Measurements from ENCODE around the gene MRPL21. TPM values are rescaled to one million over a fixed set of nuclear protein-coding genes. Genes with fewer than 3 reads are reported as not detected.
A peak's percentile ranks its signal among the peaks of the same experiment; 100 is the strongest.
"Not testable (repeated sequence)": the region's sequence is repeated elsewhere in the genome, so short reads cannot be mapped to it uniquely, and the experiment has no call there.

The MRPL21 gene
- polyA plus RNA-seq, 4 donors, result 46.3 to 84.7 (median 68.4) TPM

DNA sequence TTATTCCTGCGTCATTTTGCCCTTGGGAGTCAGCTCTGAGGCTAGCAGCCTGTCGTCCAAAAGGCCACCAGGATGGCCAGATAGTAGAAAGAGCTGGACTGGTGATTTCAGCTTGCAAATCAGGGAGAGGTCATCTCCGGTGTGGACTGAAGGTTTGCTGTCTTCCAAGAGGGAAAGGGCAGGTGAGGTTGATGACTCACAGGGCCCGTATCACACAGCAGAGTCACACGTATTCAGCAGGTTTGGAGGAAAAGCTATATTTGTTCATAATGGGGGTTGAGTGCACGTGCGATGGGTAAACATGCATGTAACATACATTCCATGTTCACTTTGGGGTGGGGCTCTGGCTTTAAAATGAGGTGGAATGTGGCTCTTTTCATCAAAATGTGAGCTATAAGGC lies 25.6 kb downstream of the MRPL21 start:
- no peak for DNase-seq (ENCODE audit: low read depth in 4 of 4, low spot score in 3 of 4)

DNA sequence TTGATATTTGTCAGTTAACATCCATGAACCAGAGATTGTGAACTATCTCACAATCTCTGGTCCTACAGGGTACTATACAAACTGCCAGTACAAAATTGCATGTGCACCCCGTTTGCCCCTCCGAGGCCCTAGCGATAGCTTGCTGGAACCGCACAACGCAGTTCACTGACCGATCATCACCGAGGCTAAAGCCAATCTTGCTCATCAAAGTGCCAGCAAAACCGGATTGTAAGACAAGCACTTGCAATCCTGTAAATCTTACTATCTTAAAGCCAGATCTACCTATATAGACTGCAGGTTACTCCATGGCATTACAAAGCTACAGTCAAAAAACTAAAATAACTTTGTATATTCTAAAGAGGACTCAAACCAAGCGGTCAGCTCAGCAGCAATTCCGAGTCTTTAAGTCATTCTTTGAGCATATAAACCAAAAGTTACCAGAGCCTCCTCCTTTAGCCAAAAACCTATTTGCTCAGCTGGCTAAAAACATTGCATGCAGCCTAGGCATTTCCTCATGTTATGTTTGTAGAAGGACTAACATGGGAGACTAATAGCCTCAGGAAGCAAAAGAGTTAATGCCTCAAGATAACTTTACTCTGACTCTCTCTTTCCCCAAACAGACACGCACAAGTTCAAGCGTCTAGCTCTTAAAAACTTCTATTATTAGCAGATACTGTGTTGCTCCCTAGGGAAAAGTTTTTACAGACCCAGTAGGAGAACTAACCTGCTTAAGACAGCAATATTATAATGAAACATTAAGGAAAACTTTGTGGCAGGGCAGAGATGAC lies 31.2 kb downstream of the MRPL21 start:
- no peak for DNase-seq (ENCODE audit: low read depth in 4 of 4, low spot score in 3 of 4)

DNA sequence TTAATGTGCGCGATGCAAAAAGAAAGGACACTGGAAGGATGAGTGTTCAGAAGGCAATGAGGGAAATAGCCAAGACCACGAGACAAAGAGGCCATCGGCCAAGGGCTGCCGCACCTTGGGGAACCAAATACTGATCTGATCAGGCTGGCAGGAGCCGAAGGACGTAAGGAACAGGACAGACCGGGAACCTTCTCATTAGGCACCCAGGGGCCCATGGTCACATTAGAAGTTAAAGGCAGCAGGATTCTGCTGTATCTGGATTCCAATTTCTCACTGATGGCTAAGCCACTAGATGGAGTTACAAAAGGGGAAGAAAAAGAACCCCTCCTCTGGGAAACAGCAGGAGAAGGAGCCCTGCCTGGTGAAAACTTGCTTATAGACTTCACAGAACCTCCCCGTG lies 33.2 kb downstream of the MRPL21 start:
- DNase-seq (ENCODE audit: low read depth in 4 of 4, low spot score in 3 of 4), result peak in 1 of 4 donors; percentile 16

DNA sequence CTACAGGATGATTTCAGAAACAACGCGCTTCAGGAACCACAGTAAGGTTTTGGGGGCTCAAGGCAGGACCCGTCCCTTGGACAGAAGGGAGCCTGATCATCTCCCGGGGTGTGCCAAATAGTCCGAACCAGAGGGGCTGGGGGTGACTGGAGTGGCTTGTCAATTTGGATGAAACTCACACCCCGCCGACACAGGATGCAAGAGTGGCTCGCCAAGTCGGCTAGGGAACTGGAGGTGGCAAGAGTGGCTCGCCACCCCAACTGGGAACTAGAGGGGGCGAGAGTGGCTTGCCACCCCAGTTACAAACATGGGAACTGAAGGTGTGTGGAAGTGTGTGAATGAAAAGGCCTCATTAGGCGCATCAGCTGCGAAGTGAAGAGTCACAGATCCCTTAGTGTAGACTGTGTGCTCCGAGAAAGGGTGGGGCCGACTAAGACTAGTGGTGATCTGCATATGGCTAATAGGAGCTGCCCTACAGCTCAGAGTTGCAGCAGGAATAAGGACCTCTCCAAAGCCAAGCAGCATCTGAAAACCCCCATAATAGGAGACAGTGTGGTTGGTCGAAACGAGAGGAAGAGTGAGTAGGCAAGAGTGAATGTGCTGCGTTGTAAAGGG lies 35.3 kb downstream of the MRPL21 start:
- DNase-seq (ENCODE audit: low read depth in 4 of 4, low spot score in 3 of 4), result no peak

- DNase-seq (ENCODE audit: low read depth in 4 of 4, low spot score in 3 of 4), result no peak
These were observed 36.6 kb downstream of the MRPL21 start for GRCh38 chr11:68867066-68867465.

- DNase-seq (ENCODE audit: low read depth in 4 of 4, low spot score in 3 of 4), result no peak
These were observed 38.4 kb downstream of the MRPL21 start for GRCh38 chr11:68865241-68865640.

- no peak for DNase-seq (ENCODE audit: low read depth in 4 of 4, low spot score in 3 of 4)
These were observed 39.9 kb downstream of the MRPL21 start for GRCh38 chr11:68863553-68864265.

- DNase-seq (ENCODE audit: low read depth in 4 of 4, low spot score in 3 of 4), result no peak
These were observed 41.2 kb downstream of the MRPL21 start for GRCh38 chr11:68862421-68862820.

- no peak for DNase-seq (ENCODE audit: low read depth in 4 of 4, low spot score in 3 of 4)
These were observed 44.5 kb downstream of the MRPL21 start for GRCh38 chr11:68859123-68859522.

- no peak for DNase-seq (ENCODE audit: low read depth in 4 of 4, low spot score in 3 of 4)
These were observed 46.5 kb downstream of the MRPL21 start for GRCh38 chr11:68857037-68857586.

DNA sequence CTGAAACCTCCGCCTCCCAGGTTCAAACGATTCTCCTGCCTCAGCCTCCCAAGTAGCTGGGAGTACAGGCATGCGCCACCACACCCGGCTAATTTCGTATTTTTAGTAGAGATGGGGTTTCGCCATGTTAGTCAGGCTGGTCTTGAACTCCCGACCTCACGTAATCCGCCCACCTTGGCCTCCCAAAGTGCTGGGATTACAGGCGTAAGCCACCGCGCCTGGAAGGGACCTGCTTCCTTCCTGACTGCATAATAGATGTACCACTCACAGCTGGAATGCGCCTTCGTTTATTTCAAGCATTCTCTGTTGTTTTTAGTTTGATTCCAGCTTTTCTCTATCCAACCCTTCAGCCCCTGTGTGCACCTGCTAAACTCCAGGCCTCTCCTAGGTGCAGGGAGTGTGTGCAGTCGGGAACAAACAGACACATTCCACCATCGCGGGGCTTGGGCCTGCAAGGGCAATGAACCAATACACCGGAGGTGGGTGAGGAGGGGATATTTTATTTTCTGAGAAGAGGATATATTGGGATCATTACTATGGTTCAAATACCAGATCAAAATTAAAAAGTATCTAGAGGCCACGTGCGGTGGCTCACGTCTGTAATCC lies 47.1 kb downstream of the MRPL21 start:
- DNase-seq (ENCODE audit: low read depth in 4 of 4, low spot score in 3 of 4), result not testable (repeated sequence)

DNA sequence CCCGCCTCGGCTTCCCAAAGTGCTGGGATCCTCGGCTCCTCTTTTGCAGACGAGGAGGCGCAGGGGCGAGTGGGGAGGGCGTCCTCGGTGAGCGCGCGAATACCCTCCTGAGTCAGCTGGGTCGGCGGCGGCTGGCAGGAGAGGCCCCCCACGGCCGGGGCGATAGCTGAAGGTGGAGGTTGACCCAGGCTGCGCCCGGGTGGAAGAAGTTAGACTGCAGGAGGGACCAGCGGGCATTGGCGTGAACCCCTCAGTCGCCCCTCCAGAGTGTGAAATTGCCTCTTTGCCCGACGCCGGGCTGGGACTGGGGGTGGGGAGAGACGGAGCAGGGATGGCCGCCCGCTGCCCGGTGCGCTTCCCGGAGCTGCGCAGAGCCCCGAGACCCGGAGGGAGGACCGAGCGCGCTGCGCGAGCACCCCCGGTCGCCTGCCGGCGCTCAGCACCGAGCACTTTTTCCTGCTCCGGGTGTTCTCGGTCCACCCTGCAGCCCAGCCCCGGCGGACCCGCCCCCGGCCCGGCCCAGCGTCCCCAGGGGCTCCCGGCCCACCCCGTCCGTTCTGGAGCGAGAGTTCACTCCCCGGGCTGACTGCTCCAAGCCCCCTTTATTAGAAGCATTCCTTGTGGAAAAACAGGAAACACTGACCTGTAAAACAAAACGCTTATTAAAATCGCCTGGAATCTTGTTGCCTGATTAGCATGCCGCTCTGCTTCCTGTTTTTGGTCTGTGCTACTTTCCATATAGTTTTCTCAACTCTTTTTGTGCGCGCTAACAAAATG lies 48.2 kb downstream of the MRPL21 start:
- DNase-seq (ENCODE audit: low read depth in 4 of 4, low spot score in 3 of 4), result no peak

GRCh38 chr11:68854273-68854958 lies 49.2 kb downstream of the MRPL21 start:
- no peak for DNase-seq (ENCODE audit: low read depth in 4 of 4, low spot score in 3 of 4)

DNA sequence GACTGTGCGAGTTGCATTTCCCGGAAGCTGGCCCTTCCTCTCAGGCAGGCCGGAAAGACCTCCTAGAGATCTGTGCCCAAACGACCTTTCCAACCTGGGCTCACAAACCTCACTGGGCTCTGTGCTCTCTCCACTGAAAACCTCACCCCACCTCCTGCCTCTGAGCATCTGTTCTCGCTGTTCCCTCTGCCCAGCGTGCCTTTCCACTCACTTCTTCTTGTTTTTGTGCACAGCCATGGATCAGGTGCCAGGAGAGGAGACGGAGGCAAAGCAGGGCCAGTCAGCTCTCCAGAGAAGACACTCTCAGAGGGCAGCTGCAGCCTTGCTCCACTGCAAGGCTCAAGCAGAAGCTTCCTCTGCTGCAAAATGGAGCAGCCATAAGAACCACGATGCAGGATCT lies 51.0 kb downstream of the MRPL21 start:
- no peak for DNase-seq (ENCODE audit: low read depth in 4 of 4, low spot score in 3 of 4)

GRCh38 chr11:68848429-68848828 lies 55.2 kb downstream of the MRPL21 start:
- DNase-seq (ENCODE audit: low read depth in 4 of 4, low spot score in 3 of 4), result no peak

- no peak for DNase-seq (ENCODE audit: low read depth in 4 of 4, low spot score in 3 of 4)
These were observed 56.2 kb downstream of the MRPL21 start for GRCh38 chr11:68847395-68847794.

- DNase-seq (ENCODE audit: low read depth in 4 of 4, low spot score in 3 of 4), result no peak
These were observed 58.2 kb downstream of the MRPL21 start for GRCh38 chr11:68845351-68846002.

DNA sequence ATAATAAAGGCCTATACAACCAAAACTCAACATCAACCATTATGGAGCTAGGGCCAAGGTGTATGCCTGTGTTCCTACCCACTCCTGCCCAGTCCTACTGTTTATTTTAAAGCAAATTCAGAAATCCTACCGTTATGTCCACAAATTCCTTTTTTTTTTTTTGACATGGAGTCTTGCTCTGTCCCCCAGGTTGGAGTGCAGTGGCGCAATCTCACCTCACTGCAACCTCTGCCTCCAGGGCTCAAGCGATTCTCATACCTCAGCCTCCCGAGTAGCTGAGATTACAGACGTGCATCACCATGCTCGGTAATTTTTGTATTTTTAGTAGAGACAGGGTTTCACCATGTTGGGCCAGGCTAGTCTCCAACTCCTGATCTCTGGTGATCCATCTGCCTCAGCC lies 58.8 kb downstream of the MRPL21 start:
- DNase-seq (ENCODE audit: low read depth in 4 of 4, low spot score in 3 of 4), result no peak

DNA sequence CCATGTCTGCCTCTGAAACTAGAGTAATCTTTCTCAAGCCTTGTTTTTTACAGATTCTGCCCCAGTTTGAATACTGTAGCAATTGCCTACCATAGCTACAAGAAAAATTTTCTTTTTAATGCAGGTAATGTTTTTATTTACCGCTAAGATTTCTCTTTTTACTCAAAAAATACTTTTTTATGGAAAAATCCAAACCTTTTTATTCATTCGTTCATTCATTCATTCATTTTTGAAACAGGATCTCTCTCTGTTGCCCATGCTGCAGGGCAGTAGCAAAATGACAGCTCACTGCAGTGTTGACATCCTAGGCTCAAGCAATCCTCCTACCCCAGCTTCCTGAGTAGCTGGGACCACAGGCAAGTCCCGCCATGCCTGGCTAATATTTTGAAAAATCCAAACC lies 59.3 kb downstream of the MRPL21 start:
- DNase-seq (ENCODE audit: low read depth in 4 of 4, low spot score in 3 of 4), result no peak
